HAP-1 (cell line): ENCODE data around the gene DUSP28.
A peak's percentile ranks its signal among the peaks of the same experiment; 100 is the strongest.
"Not testable (repeated sequence)": the region's sequence is repeated elsewhere in the genome, so short reads cannot be mapped to it uniquely, and the experiment has no call there.

Experiments used
- DNase-seq, 2 experiments: peaks; one replicate each; pipeline ENCODE4 v3.0.0-alpha.2; 2016 to 2020; ENCODE audit warnings: low spot score in 2 of 2
- H3K27me3 ChIP-seq: fragments of 250-450 bp; sonication (Bioruptor Pico); 2 replicates; pipeline ENCODE4 v1.5.1; 2020; ENCODE audit warnings: low read depth, mild to moderate bottlenecking, moderate library complexity
- H3K36me3 ChIP-seq: fragments of 250-450 bp; sonication (Bioruptor Pico); replicated peaks from 2 replicates; pipeline ENCODE4 v1.5.1; 2020; ENCODE audit warnings: mild to moderate bottlenecking
- H3K4me1 ChIP-seq: fragments of 250-450 bp; sonication (Bioruptor Pico); 2 replicates; pipeline ENCODE4 v1.5.1; 2020; ENCODE audit warnings: mild to moderate bottlenecking
- H3K4me3 ChIP-seq: fragments of 250-450 bp; sonication (Bioruptor Pico); 2 replicates; pipeline ENCODE4 v1.5.1; 2020; ENCODE audit warnings: mild to moderate bottlenecking, moderate library complexity
- H3K9me3 ChIP-seq: fragments of 250-450 bp; sonication (Bioruptor Pico); 2 replicates; pipeline ENCODE4 v1.5.1; 2020; ENCODE audit warnings: mild to moderate bottlenecking, moderate library complexity
- in situ Hi-C: fragments of 300-500 bp; cut with MboI; formaldehyde crosslinking; loops from 3 replicates; pipeline ENCODE4 v1.14.3; 2020; ENCODE audit warnings: low sequenced_read_pairs, inconsistent platforms, mixed read lengths

Gene DUSP28

DNA sequence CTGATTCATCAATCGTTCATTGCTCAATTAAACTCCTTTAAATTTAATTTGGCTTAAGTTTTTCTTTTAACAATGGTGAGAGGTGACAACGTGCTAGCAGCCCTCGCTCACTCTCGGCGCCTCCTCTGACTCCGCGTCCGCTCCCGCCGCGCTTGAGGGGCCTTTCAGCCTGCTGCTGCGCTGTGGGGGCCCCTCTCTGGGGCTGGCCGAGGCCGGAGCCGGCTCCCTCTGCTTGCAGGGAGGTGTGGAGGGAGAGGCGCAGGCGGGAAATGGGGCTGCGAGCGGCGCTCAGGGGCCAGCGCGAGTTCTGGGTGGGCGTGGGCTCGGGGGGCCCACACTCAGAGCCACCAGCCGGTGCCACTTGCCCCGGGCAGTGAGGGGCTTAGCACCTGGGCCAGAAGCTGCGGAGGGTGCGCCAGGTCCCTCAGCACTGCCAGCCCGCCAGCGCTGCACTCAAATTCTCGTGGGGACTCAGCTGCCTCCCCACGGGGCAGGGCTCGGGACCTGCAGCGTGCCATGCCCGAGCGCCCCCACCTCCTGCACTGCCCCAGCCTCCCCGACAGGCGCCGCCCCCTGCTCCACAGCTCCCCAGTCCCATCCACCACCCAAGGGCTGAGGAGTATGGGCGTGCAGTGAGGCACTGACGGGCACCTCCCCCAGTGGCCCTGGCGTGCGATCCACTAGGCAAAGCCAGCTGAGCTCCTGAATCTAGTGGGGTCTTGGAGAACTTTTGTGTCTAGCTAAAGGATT, 22.0 kb upstream of the DUSP28 start:
- Histone ChIP-seq H3K4me1 (no peaks in the 10 kb centered on the region), H3K27me3 (no peaks in the 10 kb centered on the region), H3K36me3 (peaks cover 25% of the 10 kb centered on the region), H3K9me3 (no peaks in the 10 kb centered on the region), H3K4me3 (no peak overlapping the region)
- DNase-seq: no peak
- in situ Hi-C loops: no loop called here

DNA sequence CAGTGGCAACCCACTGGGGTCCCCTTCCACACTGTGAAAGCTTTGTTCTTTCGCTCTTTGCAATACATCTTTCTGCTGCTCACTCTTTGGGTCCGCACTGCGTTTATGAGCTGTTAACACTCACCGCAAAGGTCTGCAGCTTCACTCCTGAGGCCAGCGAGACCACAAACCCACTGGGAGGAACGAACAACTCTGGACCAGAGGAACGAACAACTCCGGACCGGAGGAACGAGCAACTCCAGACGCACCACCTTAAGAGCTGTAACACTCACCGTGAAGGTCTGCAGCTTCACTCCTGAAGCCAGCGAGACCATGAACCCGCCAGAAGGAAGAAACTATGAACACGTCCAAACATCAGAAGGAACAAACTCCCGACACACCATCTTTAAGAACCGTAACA, 21.1 kb upstream of the DUSP28 start:
- H3K9me3 ChIP-seq, in situ Hi-C loops, H3K4me1 ChIP-seq, H3K27me3 ChIP-seq, H3K4me3 ChIP-seq, DNase-seq: not testable (repeated sequence)
- H3K36me3 ChIP-seq: peaks cover 30% of the 10 kb centered on the region

DNA sequence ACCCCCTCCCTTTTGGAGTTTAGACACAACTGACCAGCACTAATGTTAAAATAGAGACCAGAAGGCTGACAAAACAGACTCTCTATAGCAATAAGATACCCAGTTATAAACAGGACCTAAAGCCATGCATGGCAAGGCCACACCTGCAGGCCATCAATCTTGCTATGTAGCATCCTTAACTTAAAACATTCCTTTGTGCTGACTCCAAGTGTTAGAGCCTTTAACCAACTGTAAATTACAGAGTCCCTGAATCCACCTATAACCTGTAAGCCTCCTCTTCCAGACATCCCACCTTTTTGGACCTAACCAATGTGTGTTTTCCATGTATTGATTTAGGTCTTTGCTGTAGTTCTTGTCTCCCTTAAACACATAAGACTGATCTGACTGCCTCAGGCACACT, 20.3 kb upstream of the DUSP28 start:
- H3K9me3 ChIP-seq: peaks cover 3% of the 10 kb centered on the region; the same call in 1 of the 2 replicates
- no peaks in the 10 kb centered on the region for H3K4me1 ChIP-seq
- no peaks in the 10 kb centered on the region for H3K27me3 ChIP-seq
- in situ Hi-C loops: no loop called here
- DNase-seq: no peak
- H3K36me3 ChIP-seq: peaks cover 29% of the 10 kb centered on the region
- no peak overlapping the region for H3K4me3 ChIP-seq

DNA sequence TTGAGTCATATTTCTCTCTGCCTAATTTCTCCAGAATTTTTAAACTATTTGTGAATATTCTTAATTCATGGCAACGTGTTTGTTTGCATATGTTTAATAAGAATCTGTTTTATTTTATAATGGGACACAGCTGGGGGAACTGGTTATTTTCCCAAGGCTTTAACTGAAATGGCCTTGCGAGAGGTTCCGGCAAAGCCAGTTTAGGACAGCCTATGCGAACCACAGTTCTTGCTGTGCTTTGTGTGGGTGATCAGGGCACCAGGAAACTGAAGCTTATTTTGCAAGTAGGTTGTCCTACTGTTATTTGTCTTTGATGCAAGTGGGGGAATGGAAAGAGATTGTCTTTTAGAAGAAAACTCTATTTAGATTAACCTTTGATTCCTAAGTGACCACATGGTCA, 8.9 kb upstream of the DUSP28 start:
- no peaks in the 10 kb centered on the region for H3K4me1 ChIP-seq
- no peaks in the 10 kb centered on the region for H3K9me3 ChIP-seq
- DNase-seq: no peak
- no peak overlapping the region for H3K4me3 ChIP-seq
- peaks cover 3% of the 10 kb centered on the region for H3K36me3 ChIP-seq
- H3K27me3 ChIP-seq: no peaks in the 10 kb centered on the region
- in situ Hi-C loops: no loop called here

DNA sequence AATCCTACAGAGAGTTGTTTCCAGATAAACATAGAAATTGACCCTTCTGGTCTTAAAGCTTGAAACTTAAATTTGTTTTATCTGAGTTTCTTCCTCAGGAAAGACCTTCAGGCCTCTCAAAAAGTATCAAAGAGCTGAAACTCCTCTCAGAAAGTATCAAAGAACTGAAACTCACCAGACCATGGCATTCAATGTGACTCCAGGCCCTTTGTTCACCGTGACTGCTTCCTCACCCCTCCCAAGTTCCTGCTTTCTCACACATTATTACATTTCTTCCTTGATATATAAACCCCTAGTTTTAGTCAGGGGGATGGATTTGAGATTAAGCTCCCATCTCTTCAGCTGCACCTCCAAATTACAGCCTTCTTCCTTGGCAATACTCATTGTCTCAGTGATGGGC, 8.3 kb upstream of the DUSP28 start:
- no peak for DNase-seq
- Histone ChIP-seq H3K4me1 (no peaks in the 10 kb centered on the region), H3K27me3 (no peaks in the 10 kb centered on the region), H3K4me3 (no peak overlapping the region), H3K9me3 (no peaks in the 10 kb centered on the region), H3K36me3 (peaks cover 3% of the 10 kb centered on the region)
- in situ Hi-C loops: no loop called here

DNA sequence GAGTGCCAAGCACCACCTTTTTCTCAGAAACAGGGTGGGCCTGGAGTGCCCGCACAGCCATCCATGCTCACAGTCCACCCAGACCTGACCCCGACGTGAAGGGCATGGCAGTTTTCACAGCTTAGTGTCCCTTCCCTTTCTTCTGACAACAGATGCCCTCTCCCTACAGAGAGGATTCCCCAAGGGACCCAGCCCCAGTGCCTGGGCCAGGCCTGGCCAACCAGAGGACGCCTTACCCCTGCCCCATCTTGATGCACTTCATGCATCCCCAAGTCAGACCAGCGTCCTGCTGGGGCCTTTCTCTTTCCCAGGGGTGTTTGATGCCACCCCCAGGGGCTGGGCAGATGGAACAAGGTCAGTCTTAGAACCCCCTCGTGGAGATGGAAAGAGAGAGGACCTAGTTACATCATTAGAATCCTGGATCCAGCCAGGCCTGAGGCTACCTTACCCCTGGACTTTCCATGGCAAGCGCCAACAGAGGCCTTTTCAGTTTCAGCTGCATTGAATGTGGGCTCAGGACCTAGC, 6.1 kb upstream of the DUSP28 start:
- no peaks in the 10 kb centered on the region for H3K4me1 ChIP-seq
- no peaks in the 10 kb centered on the region for H3K9me3 ChIP-seq
- no peak overlapping the region for H3K4me3 ChIP-seq
- no peak for DNase-seq
- peaks cover 3% of the 10 kb centered on the region for H3K36me3 ChIP-seq
- in situ Hi-C loops: no loop called here
- no peaks in the 10 kb centered on the region for H3K27me3 ChIP-seq

DNA sequence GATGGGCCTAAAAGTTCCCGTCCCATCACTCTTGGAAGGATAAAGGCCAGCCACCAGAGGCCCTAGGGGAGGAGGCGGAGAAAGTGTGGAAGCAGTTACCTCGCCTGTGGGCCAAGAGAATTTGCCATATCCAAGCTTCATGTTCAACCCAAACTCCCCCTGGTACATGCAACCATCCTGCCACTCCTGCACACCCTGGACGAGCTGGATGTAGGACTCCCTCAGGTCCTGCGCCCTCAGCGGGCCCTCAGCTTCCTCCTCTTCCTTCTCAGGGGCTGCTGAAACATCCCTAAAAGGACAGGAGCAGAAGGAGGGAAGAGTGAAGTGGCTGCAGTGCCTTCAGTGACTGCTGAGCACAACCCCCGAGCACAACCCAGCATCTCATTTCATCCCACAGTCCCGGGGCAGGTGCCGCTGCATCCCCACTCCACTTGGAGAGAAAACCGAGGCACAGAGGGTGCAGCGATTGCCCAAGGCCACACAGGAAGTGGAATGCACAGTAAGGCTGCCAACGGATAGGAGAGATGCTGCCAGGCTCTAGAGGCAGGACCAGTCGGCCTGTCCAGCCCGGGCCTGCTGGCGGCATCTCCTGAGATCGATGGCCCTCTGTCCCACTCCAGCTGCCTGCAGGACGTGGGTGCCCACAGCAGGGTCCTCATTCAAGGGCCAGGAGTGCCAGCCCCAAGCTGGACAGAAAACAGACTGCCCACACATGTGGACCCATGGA, 5.2 kb upstream of the DUSP28 start:
- peaks cover 8% of the 10 kb centered on the region for H3K36me3 ChIP-seq
- H3K4me3 ChIP-seq: no peak overlapping the region
- in situ Hi-C loops: no loop called here

DNA sequence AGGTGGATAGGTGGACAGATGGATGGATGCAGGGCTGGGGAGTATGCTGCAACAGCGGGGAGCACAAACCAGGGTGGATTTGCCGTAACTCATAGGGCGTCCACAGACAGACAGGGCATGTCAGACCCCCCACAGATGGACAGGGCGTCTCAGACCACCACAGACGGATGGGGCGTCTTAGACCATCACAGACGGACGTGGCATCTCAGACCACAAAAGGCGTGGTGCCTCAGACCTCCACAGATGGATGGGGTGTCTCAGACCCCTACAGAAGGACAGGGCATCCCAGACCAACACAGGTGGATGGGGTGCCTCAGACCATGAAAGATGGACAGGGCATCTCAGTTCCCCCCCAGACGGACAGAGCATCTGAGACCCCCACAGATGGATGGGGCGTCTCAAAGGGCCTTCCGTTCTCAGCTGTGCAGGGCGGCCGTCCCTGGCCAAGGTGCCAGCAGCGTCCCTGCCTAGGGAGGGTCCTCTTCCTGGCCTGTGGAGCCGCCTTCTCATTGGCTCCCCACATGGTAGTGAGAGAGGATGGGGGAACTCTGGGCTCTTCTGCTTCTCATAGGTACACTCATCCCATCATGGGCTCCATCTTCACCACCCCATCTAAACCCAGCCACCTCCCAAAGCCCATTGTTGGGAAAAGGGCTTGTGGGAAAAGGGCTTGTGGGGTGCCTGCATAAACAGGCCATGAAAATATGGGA, 4.5 kb upstream of the DUSP28 start:
- no peaks in the 10 kb centered on the region for H3K27me3 ChIP-seq
- no peak for DNase-seq
- peaks cover 9% of the 10 kb centered on the region for H3K36me3 ChIP-seq
- no peak overlapping the region for H3K4me3 ChIP-seq
- H3K4me1 ChIP-seq: peaks cover 10% of the 10 kb centered on the region
- in situ Hi-C loops: no loop called here
- H3K9me3 ChIP-seq: no peaks in the 10 kb centered on the region

More for the DNA sequence above, 5.2 kb upstream of the DUSP28 start:
- no peaks in the 10 kb centered on the region for H3K27me3 ChIP-seq
- DNase-seq: no peak
- H3K9me3 ChIP-seq: no peaks in the 10 kb centered on the region
- H3K4me1 ChIP-seq: peaks cover 8% of the 10 kb centered on the region

DNA sequence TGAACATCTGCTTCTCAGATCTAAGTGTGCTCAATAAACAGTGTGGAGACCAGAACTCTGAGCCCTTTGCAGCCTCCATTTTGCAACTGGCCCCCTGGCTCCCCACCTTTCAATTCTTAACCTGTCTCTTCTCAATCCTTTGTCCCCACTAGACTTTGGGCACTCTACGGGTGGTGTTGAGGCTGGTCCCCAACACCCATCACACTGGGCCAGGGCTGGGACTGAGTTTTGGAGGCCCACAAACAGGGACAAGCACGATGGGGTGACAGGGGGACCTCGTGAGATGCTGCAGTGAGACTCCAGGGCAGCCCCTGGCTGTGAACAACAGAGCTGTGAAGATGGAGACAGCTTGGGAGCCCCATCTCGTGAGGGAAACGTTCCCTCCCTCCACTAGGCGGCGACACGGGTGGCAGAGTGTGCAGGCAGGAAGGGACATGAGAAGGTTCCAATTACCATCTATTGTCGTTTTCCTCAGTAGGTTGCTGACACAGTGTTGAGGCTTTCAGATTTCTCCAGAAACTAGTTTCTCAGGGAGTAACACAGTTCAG, 3.5 kb upstream of the DUSP28 start:
- peak; percentile 32 to 71 for DNase-seq
- no peaks in the 10 kb centered on the region for H3K27me3 ChIP-seq
- H3K4me1 ChIP-seq: peaks cover 10% of the 10 kb centered on the region
- in situ Hi-C loops: no loop called here
- H3K9me3 ChIP-seq: no peaks in the 10 kb centered on the region
- no peak overlapping the region for H3K4me3 ChIP-seq
- H3K36me3 ChIP-seq: peaks cover 9% of the 10 kb centered on the region

DNA sequence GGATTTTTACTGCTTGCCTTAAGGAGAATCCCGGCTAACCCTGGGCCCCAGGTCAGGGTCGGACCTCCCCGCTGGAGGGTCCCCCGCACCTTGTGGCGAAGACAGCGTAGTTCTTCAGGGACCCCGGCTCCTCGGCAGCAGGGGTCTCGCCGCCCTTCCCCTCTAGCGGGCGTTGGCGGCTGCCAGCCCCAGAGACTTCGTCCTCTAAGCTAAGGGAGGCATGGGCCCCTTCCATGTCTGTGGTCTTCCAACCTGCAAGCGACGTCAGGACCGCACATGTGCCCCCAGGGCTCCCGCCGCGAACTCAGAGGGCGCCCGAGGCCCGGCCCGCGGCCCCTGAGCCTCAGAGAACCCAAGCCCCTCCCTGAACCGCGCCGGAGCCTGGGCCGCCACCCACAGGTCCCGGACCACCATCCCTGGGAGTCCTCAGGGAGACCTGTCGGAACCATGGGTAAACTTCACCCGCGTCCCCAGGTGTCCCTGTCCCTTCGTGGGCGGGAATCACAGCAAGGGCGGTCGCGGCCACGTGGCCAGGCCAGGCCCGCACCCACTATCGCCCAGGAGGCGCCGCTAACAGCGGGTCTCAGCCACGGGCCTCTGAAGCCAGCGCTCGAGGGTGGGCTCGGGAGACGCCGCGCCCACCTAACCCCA, 2.9 kb upstream of the DUSP28 start:
- H3K4me1 ChIP-seq: peaks cover 10% of the 10 kb centered on the region
- H3K9me3 ChIP-seq: no peaks in the 10 kb centered on the region
- no peak overlapping the region for H3K4me3 ChIP-seq
- H3K27me3 ChIP-seq: no peaks in the 10 kb centered on the region
- H3K36me3 ChIP-seq: peaks cover 10% of the 10 kb centered on the region
- DNase-seq: no peak
- in situ Hi-C loops: no loop called here

DNA sequence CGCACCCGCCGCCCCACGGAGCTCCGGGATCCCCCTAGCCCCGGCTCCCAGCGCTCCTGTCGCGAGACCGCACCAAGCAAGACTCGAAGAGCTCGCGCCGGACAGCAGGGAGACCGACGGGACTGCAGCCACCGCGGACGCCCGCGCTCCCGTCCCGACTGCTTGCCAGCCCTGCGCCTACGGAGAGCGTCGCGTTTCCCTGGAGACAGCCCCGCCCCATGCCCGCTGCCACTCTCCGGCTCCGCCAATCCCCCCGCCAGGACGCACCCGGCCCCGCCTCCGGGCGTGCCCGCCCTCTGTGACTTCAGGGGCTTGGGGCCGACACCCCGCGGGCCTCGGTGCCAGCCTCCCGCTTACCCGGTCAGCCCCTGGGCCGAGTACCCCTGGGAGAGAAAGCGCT, 2.3 kb upstream of the DUSP28 start, which contains the start of gene ANKMY1:
ANKMY1 (minus strand) TSS at position 181 of the 400 bp plus-strand sequence. CDS start 653 bp downstream, outside the sequence.
- no peaks in the 10 kb centered on the region for H3K27me3 ChIP-seq
- in situ Hi-C loops: no loop called here

DNA sequence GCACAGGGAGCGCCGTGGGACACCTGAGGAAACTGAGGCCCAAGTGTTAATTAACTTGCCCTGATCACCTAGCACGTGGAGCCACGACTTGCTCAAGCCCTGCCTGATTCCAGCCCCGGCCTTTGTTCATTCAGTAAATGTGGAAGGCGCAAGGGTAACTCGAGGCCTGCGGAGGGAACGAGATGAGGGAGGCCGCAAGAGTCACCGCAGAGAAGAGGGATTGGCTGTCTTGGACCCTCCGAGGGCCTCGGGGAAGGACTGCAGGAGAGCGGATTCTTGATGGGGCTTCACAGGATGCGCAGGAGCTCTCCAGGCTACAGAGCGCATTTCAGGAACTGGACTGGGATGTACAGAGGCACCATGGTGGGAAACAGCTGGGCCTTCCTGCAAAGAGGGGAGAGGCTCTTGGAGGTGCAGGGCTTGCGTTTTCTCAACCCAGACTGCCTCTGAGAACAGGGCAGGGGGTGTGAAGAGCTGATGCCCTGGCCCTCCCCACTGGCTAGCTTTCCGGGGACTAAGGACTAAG, 1.9 kb upstream of the DUSP28 start:
- Histone ChIP-seq H3K4me3 (no peak overlapping the region), H3K27me3 (no peaks in the 10 kb centered on the region), H3K36me3 (peaks cover 13% of the 10 kb centered on the region), H3K9me3 (no peaks in the 10 kb centered on the region), H3K4me1 (peaks cover 10% of the 10 kb centered on the region)
- DNase-seq: peak in 1 of 2 experiments; percentile 6
- in situ Hi-C loops: no loop called here

More for the DNA sequence above, 2.3 kb upstream of the DUSP28 start, which contains the start of gene ANKMY1:
- H3K36me3 ChIP-seq: peaks cover 13% of the 10 kb centered on the region
- no peaks in the 10 kb centered on the region for H3K9me3 ChIP-seq
- DNase-seq: no peak
- peaks cover 10% of the 10 kb centered on the region for H3K4me1 ChIP-seq
- no peak within 1 kb of the TSS for H3K4me3 ChIP-seq

DNA sequence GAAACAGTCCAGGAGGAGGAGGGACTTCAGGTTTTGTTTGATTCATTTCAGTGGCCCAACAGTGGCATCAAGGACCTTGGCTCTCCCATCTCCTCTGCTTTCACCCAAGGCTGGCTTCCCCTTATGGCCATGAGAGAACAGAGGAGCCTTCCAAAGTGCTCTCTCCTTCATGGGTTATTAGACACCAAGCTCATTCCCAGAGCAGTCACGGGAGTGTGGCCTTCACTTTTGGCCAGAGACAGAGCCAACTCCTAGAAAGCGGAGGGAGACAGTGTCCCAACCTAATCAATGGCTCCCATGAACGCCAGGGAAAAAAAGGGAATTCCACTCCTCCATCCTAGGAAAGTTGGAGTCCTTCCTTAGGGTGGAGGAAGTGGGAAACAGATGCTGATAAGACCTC, 871 bp upstream of the DUSP28 start:
- Histone ChIP-seq H3K36me3 (peaks cover 11% of the 10 kb centered on the region), H3K27me3 (no peaks in the 10 kb centered on the region), H3K4me1 (peaks cover 10% of the 10 kb centered on the region), H3K9me3 (no peaks in the 10 kb centered on the region), H3K4me3 (peak overlapping the region; percentile 82)
- in situ Hi-C loops: no loop called here
- DNase-seq: peak in 1 of 2 experiments; percentile 7
